H1 (cell line): ENCODE data around the gene SPTBN1. TPM values are rescaled to one million over a fixed set of nuclear protein-coding genes. Genes with fewer than 3 reads are reported as not detected.

Experiments used
- CTCF ChIA-PET: fragments of 300-600 bp; sonication (Branson Sonifier 250); formaldehyde crosslinking; loops from one replicate; lab custom pipeline; 2021; ENCODE audit not compliant: partially characterized antibody; lab: Charles Lee
- POLR2A ChIA-PET: fragments of 300-600 bp; sonication (Branson Sonifier 250); formaldehyde crosslinking; loops from one replicate; lab custom pipeline; 2021; ENCODE audit warnings: inconsistent platforms; ENCODE audit not compliant: partially characterized antibody; lab: Charles Lee
- DNase-seq, 2 experiments: peaks; one replicate each; pipeline versions ENCODE4 v3.0.0 to v3.0.0-alpha.2; 2010 to 2022; ENCODE audit warnings: low spot score in 2 of 2, low read depth in 1 of 2, mixed read lengths in 1 of 2
- FAIRE-seq: peaks from 2 replicates; lab custom pipeline; 2011; peaks lifted over from hg19 to GRCh38; lab: Jason Lieb, UNC
- H2AFZ ChIP-seq: 2 replicates; pipeline ENCODE4 v1.8.1; 2012; ENCODE audit warnings: low read length, inconsistent platforms
- H2AK5ac ChIP-seq: 2 replicates; pipeline ENCODE4 v1.6.1; 2013; ENCODE audit warnings: low read depth, low read length
- H2BK120ac ChIP-seq: replicated peaks from 2 replicates; pipeline ENCODE3; 2013; ENCODE audit warnings: low read depth, low read length, inconsistent platforms
- H2BK12ac ChIP-seq: 2 replicates; pipeline ENCODE4 v1.6.1; 2013; ENCODE audit warnings: low read depth, low read length
- H2BK15ac ChIP-seq: 2 replicates; pipeline ENCODE4 v1.6.1; 2013; ENCODE audit warnings: low read length
- H2BK20ac ChIP-seq: 2 replicates; pipeline ENCODE4 v1.6.1; 2013; ENCODE audit warnings: low read length
- H2BK5ac ChIP-seq: 2 replicates; pipeline ENCODE4 v1.6.1; 2013; ENCODE audit warnings: low read depth, low read length
- H3K14ac ChIP-seq: 2 replicates; pipeline ENCODE4 v1.6.1; 2013; ENCODE audit warnings: inconsistent platforms; ENCODE audit not compliant: insufficient read length
- H3K18ac ChIP-seq: 2 replicates; pipeline ENCODE4 v1.6.1; 2013; ENCODE audit warnings: low read length; ENCODE audit errors: extremely low read depth
- H3K23ac ChIP-seq: 2 replicates; pipeline ENCODE4 v1.6.1; 2013; ENCODE audit warnings: inconsistent platforms; ENCODE audit not compliant: insufficient read length
- H3K23me2 ChIP-seq: 2 replicates; pipeline ENCODE4 v1.6.1; 2013; ENCODE audit warnings: low read depth, low read length
- H3K27ac ChIP-seq: 2 replicates; pipeline ENCODE4 v1.6.1; 2011; ENCODE audit warnings: low read depth, low read length, inconsistent platforms
- H3K27me3 ChIP-seq, 4 experiments: replicated peaks in 1 of 4; 1 replicate in 1 of 4; 2 replicates in 3 of 4; pipeline versions ENCODE4 v1.6.1 to v1.8.1; 2011 to 2013; ENCODE audit warnings: low read length in 3 of 4, mild to moderate bottlenecking in 3 of 4, inconsistent platforms in 2 of 4, mixed read lengths in 2 of 4, moderate library complexity in 1 of 4; ENCODE audit not compliant: control insufficient read depth in 3 of 4, insufficient read depth in 3 of 4; ENCODE audit errors: extremely low read depth in 1 of 4
- H3K36me3 ChIP-seq, 4 experiments: 2 replicates each; pipeline versions ENCODE4 v1.6.1 to v1.8.1; 2011 to 2013; ENCODE audit warnings: mild to moderate bottlenecking in 4 of 4, low read length in 3 of 4, moderate library complexity in 2 of 4, control low read depth in 1 of 4, inconsistent platforms in 1 of 4; ENCODE audit not compliant: insufficient read depth in 4 of 4, control insufficient read depth in 2 of 4
- H3K4ac ChIP-seq: replicated peaks from 2 replicates; pipeline ENCODE3; 2013; ENCODE audit warnings: low read length, low read depth, mixed read lengths, inconsistent platforms; ENCODE audit not compliant: insufficient read length
- H3K4me1 ChIP-seq, 4 experiments: replicated peaks in 1 of 4; 1 replicate in 1 of 4; 2 replicates in 3 of 4; pipeline versions ENCODE4 v1.6.1 to v1.8.1; 2011 to 2013; ENCODE audit warnings: low read length in 3 of 4, inconsistent platforms in 2 of 4, mixed read lengths in 1 of 4; ENCODE audit not compliant: insufficient read depth in 4 of 4, control insufficient read depth in 3 of 4
- H3K4me2 ChIP-seq, 2 experiments: 2 replicates each; pipeline versions ENCODE4 v1.6.1 to v1.8.1; 2011 to 2013; ENCODE audit warnings: low read depth in 2 of 2, low read length in 2 of 2, control low read depth in 1 of 2, inconsistent platforms in 1 of 2, mild to moderate bottlenecking in 1 of 2; ENCODE audit not compliant: insufficient read depth in 1 of 2
- H3K4me3 ChIP-seq, 4 experiments: fragments of 200-600, 300-600 bp in 1 of 4; sonication (generic), shearing (Covaris generic), sonication (Bioruptor Twin) in 1 of 4; 2 replicates each; pipeline versions ENCODE4 v1.5.1 to v1.8.1; 2011 to 2016; ENCODE audit warnings: low read length in 4 of 4, low read depth in 3 of 4, control low read depth in 2 of 4, inconsistent platforms in 2 of 4, mild to moderate bottlenecking in 2 of 4, mixed read lengths in 1 of 4, moderate library complexity in 1 of 4; ENCODE audit not compliant: insufficient read depth in 2 of 4; ENCODE audit errors: extremely low read depth in 1 of 4
- H3K56ac ChIP-seq: replicated peaks from 2 replicates; pipeline ENCODE3; 2013; ENCODE audit warnings: low read depth, mild to moderate bottlenecking, mixed read lengths, low read length, inconsistent platforms; ENCODE audit not compliant: insufficient read length
- H3K79me1 ChIP-seq: 2 replicates; pipeline ENCODE4 v1.6.1; 2013; ENCODE audit warnings: low read depth, low read length, control low read depth
- H3K79me2 ChIP-seq, 2 experiments: 2 replicates each; pipeline versions ENCODE4 v1.6.1 to v1.8.1; 2012 to 2013; ENCODE audit warnings: low read length in 2 of 2, mild to moderate bottlenecking in 2 of 2, inconsistent platforms in 1 of 2; ENCODE audit not compliant: insufficient read depth in 2 of 2, control insufficient read depth in 1 of 2
- H3K9ac ChIP-seq, 4 experiments: replicated peaks in 1 of 4; 1 replicate in 1 of 4; 2 replicates in 3 of 4; pipeline versions ENCODE4 v1.6.1 to v1.8.1; 2011 to 2013; ENCODE audit warnings: low read depth in 3 of 4, low read length in 3 of 4, control low read depth in 2 of 4, mild to moderate bottlenecking in 2 of 4, moderate library complexity in 2 of 4, inconsistent platforms in 1 of 4; ENCODE audit errors: extremely low read depth in 1 of 4
- H3K9me3 ChIP-seq, 2 experiments: 2 replicates each; pipeline versions ENCODE4 v1.6.1 to v1.8.1; 2012 to 2013; ENCODE audit warnings: mild to moderate bottlenecking in 2 of 2, moderate library complexity in 2 of 2, control low read depth in 1 of 2, inconsistent platforms in 1 of 2, low read depth in 1 of 2, low read length in 1 of 2, mixed read lengths in 1 of 2; ENCODE audit not compliant: insufficient read depth in 2 of 2
- H4K20me1 ChIP-seq, 2 experiments: replicated peaks in 1 of 2; 2 replicates each; pipeline versions ENCODE3 to v1.8.1; 2011 to 2013; ENCODE audit warnings: inconsistent platforms in 2 of 2, low read length in 2 of 2, mild to moderate bottlenecking in 1 of 2; ENCODE audit not compliant: insufficient read depth in 2 of 2, control insufficient read depth in 1 of 2
- H4K5ac ChIP-seq: 2 replicates; pipeline ENCODE4 v1.6.1; 2013; ENCODE audit warnings: low read length, low read depth, mixed read lengths, inconsistent platforms; ENCODE audit not compliant: insufficient read length
- H4K8ac ChIP-seq: 2 replicates; pipeline ENCODE4 v1.8.0; 2013; ENCODE audit warnings: mild to moderate bottlenecking, moderate library complexity, low read length, inconsistent platforms; ENCODE audit not compliant: insufficient read depth; ENCODE audit errors: extremely low read depth
- H4K91ac ChIP-seq: replicated peaks from 2 replicates; pipeline ENCODE3; 2013; ENCODE audit warnings: low read length, mixed read lengths, inconsistent platforms; ENCODE audit not compliant: insufficient read length
- CEBPB ChIP-seq: IDR thresholded peaks from 2 replicates; pipeline ENCODE4 v1.6.1; 2012; ENCODE audit warnings: low read depth, low read length
- GABPA ChIP-seq: IDR thresholded peaks from 2 replicates; pipeline ENCODE4 v1.6.1; 2011; ENCODE audit warnings: mild to moderate bottlenecking, low read length, moderate library complexity, borderline replicate concordance; ENCODE audit not compliant: insufficient read depth
- HDAC2 ChIP-seq, 2 experiments: fragments of 300-600 bp in 1 of 2; sonication (generic) in 1 of 2; IDR thresholded peaks; 2 replicates each; pipeline ENCODE4 v1.6.1; 2011 to 2012; ENCODE audit warnings: low read depth in 2 of 2, low read length in 2 of 2, mild to moderate bottlenecking in 2 of 2, moderate library complexity in 2 of 2, borderline replicate concordance in 1 of 2, inconsistent platforms in 1 of 2
- JUND ChIP-seq: IDR thresholded peaks from 2 replicates; pipeline ENCODE4 v1.6.1; 2011; ENCODE audit warnings: mild to moderate bottlenecking, improper control_type of control experiment, low read length
- KDM4A ChIP-seq: IDR thresholded peaks from one replicate; pipeline ENCODE4 v1.7.1; 2012; ENCODE audit warnings: low read depth, mild to moderate bottlenecking, moderate library complexity, low read length, inconsistent platforms; ENCODE audit not compliant: severe bottlenecking
- RBBP5 ChIP-seq: IDR thresholded peaks from 2 replicates; pipeline ENCODE4 v1.7.1; 2012; ENCODE audit warnings: low read depth, mild to moderate bottlenecking, inconsistent platforms, low read length, moderate library complexity, borderline replicate concordance
- RFX5 ChIP-seq: IDR thresholded peaks from 2 replicates; pipeline ENCODE4 v1.6.1; 2011; ENCODE audit warnings: low read depth, low read length, improper control_type of control experiment, borderline replicate concordance
- SIN3A ChIP-seq, 2 experiments: IDR thresholded peaks in 1 of 2; conservative IDR thresholded peaks in 1 of 2; 2 replicates each; pipeline ENCODE4 v1.6.1; 2011 to 2012; ENCODE audit warnings: low read length in 2 of 2, improper control_type of control experiment in 1 of 2, low read depth in 1 of 2, mild to moderate bottlenecking in 1 of 2
- SP2 ChIP-seq: IDR thresholded peaks from 2 replicates; pipeline ENCODE4 v1.6.1; 2012; ENCODE audit warnings: mild to moderate bottlenecking, low read length, inconsistent platforms
- SRF ChIP-seq: IDR thresholded peaks from 2 replicates; pipeline ENCODE4 v1.6.1; 2011; ENCODE audit warnings: mild to moderate bottlenecking, low read depth, low read length, moderate library complexity
- TAF1 ChIP-seq: IDR thresholded peaks from 2 replicates; pipeline ENCODE4 v1.6.1; 2011; ENCODE audit warnings: mild to moderate bottlenecking, low read depth, low read length
- TAF7 ChIP-seq: optimal IDR thresholded peaks from 2 replicates; pipeline ENCODE3; 2011; ENCODE audit warnings: low read depth, mild to moderate bottlenecking, inconsistent platforms, low read length, moderate library complexity, borderline replicate concordance
- TEAD4 ChIP-seq: IDR thresholded peaks from 2 replicates; pipeline ENCODE4 v1.6.1; 2012; ENCODE audit warnings: low read depth, low read length, inconsistent platforms, mixed read lengths
- WGBS, 2 experiments: shearing (Covaris generic) in 1 of 2; methylation state at CpG; one replicate each; pipeline versions ENCODE4 v1.1.6 to v1.1.7; 2013 to 2015; ENCODE audit warnings: low lambda C conversion rate in 2 of 2, mixed read lengths in 2 of 2, inconsistent platforms in 1 of 2, low coverage in 1 of 2, missing lambda C conversion rate in 1 of 2; ENCODE audit not compliant: insufficient replicate concordance in 2 of 2, insufficient coverage in 1 of 2, insufficient read length in 1 of 2; ENCODE audit errors: extremely low coverage in 1 of 2, missing lambda C conversion rate in 1 of 2; 5-methylcytosine and 5-hydroxymethylcytosine counted together
- polyA plus RNA-seq, 7 experiments: library from polyadenylated mRNA; depleted of rRNA in 3 of 7; stranded (reverse) in 5 of 7; unstranded in 2 of 7; fragments of >200 nt in 5 of 7; fragments of 200-250 nt in 2 of 7; gene quantifications; 1 replicate in 5 of 7; 2 replicates in 1 of 7; 4 replicates in 1 of 7; pipeline versions ENCODE4 v1.2.1 to v1.2.3, GENCODE V29; 2011 to 2013; ENCODE audit warnings: missing spikeins in 2 of 7, mixed read lengths in 2 of 7
- total RNA-seq: library from RNA; stranded (reverse); fragmentation: NEBNext Ultra II Directional; extraction: Animal tissue kit (Norgen Biotek cat#: 25700); gene quantifications from 2 replicates; pipeline ENCODE4 v1.2.1, GENCODE V29; 2021

Gene SPTBN1
- total and polyA plus RNA-seq, 2 of the 8 experiments (the other 6 are each of a cell fraction or from before 2014, with no cell fraction given), result 31.8 to 180 TPM

- Histone ChIP-seq H2BK15ac (no peak overlapping the region), H2BK120ac (no peak overlapping the region), H2BK20ac (no peak overlapping the region), H3K23me2 (no peaks in the 10 kb centered on the region), H4K91ac (no peak overlapping the region), H2BK5ac (no peak overlapping the region), H3K79me2 (no peaks in the 10 kb centered on the region), H2AFZ (no peak overlapping the region), H3K4ac (no peak overlapping the region), H3K27me3 (no peaks in the 10 kb centered on the region), H3K4me1 (no peaks in the 10 kb centered on the region), H3K9me3 (no peaks in the 10 kb centered on the region), H4K20me1 (no peaks in the 10 kb centered on the region), H3K4me2 (no peak overlapping the region), H3K23ac (no peak overlapping the region), H4K5ac (no peak overlapping the region), H3K18ac (no peak overlapping the region), H3K36me3 (no peaks in the 10 kb centered on the region), H3K14ac (no peak overlapping the region), H3K56ac (no peak overlapping the region), H2BK12ac (no peak overlapping the region), H3K9ac (no peak overlapping the region), H3K27ac (no peak overlapping the region), H4K8ac (no peak overlapping the region), H3K4me3 (no peak overlapping the region), H3K79me1 (no peaks in the 10 kb centered on the region), H2AK5ac (no peak overlapping the region)
- CTCF ChIA-PET, result interaction anchor here (0.6 kb wide), 1 partner anchor 72 kb away, joined by 3 read pairs; no protein-coding TSS in a partner anchor
- TF ChIP-seq SP2 (no peak), SRF (no peak), CEBPB (no peak), GABPA (no peak), RFX5 (no peak), JUND (no peak), RBBP5 (no peak), TEAD4 (no peak), TAF1 (no peak), KDM4A (no peak), TAF7 (no peak), HDAC2 (IDR thresholded peaks at IDR 0.05; ENCODE audit: borderline replicate concordance in 1 of 2, low read depth in 2 of 2, low read length in 2 of 2) (no peak), SIN3A (conservative IDR thresholded peaks at IDR 0.05 in 1 of 2, IDR thresholded peaks at IDR 0.05 in 1 of 2; ENCODE audit: low read depth in 1 of 2, low read length in 2 of 2) (no peak)
- DNase-seq (no peak), FAIRE-seq (no peak)
- WGBS, 2 experiments, result 94% methylated on average over 5 of the region's 5 CpGs; no CpG with 5 or more reads in 1 of the 2 experiments
- POLR2A ChIA-PET, result no interaction called here
Measured at GRCh38 chr2:54429054-54429453, 27.1 kb upstream of the SPTBN1 start.
